GM21360 (cell line): ENCODE data around the gene HNRNPA2B1.
"Not testable (repeated sequence)": the region's sequence is repeated elsewhere in the genome, so short reads cannot be mapped to it uniquely, and the experiment has no call there.

Experiments used
- ATAC-seq: cut with Tn5 transposase; IDR thresholded peaks from one replicate; pipeline ENCODE4 v1.9.1; 2021; ENCODE audit warnings: mild to moderate bottlenecking, moderate library complexity; ENCODE audit not compliant: unreplicated experiment

Gene HNRNPA2B1

DNA sequence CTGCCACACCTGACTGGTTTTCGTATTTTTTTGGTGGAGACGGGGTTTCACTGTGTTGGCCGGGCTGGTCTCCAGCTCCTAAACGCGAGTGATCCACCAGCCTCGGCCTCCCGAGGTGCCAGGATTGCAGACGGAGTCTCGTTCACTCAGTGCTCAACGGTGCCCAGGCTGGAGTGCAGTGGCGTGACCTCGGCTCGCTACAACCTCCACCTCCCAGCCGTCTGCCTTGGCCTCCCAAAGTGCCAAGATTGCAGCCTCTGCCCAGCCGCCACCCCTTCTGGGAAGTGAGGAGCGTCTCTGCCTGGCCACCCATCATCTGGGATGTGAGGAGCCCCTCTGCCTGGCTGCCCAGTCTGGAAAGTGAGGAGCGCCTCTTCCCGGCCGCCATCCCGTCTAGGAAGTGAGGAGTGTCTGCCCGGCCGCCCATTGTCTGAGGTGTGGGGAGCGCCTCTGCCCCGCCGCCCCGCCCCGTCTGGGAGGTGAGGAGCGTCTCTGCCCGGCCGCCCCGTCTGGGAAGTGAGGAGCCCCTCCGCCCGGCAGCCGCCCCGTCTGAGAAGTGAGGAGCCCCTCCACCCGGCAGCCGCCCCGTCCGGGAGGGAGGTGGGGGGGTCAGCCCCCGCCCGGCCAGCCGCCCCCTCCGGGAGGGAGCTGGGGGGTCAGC, 52.8 kb downstream of the HNRNPA2B1 start:
- not testable (repeated sequence) for ATAC-seq

DNA sequence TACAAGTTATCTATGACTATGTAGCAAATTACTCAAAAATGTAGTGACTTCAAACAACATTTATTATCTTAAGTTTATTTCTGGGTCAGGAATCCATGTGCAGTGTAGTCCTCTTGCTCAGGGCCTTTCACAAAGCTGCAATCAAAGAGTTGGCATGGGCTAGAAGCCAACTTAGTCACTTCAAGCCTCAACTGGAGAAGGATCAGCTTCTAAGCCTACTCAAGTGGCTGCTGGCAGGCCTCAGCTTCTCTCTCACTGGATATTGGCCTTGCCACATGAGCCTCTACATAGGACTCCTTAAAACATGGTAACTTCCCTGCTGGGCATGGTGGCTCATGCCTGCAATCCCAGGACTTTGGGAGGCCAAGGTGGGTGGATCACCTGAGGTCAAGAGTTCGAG, 53.5 kb downstream of the HNRNPA2B1 start:
- ATAC-seq: no peak

DNA sequence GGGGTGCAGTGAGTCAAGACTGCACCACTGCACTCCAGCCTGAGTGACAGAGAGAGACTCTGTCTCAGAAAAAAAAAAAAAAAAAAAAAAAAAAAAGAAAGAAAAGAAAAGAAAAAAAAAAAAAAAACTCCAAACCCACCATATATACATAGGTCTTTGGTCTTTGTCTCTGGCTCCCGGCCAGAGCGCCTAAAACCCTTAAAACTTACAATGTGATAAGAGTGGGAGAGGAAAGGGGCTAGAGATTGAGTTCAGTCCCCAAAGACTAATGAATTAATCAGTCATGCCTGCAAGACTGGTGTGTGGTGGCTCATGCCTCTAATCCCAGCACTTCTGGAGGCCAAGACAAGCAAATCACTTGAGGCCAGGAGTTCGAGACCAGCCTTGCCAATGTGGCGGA, 55.3 kb downstream of the HNRNPA2B1 start:
- ATAC-seq: no peak

DNA sequence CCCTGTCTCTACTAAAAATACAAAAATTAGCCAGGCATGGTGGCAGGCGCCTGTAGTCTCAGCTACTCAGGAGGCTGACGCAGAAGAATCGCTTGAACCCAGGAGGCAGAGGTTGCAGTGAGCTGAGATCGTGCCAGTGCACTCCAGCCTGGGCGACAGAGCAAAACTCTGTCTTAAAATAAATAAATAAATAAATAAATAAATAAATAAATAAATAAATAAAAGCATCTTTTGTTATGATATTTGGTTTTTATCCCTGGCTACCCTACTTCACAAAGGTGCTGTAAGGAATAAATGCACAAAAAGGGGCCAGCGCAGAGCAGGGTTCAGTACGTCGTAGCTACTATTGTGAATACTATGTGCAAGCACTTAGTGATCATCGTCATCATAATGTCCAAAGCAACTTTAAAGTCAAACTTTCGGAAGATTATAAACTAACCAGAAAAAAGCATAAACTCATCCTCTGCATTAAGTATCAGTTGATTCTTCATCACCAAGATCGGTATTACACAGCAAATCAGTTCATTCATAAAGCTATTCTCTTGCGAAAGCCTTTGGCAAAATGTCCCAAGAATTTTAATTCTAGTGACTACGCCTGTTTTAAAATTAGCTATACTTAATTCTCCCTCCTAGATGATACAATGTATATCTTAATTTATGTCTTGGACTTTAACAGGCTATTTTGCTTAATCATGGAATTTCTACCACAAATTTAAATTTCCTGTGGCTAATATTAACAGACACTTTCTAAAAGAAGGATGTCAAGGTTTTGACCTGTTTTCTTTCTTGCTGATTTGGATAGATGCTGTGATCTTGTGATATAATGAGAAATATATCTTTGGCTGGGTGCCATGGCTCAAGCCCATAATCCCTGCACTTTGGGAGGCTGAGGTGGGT, 56.1 kb downstream of the HNRNPA2B1 start:
- ATAC-seq: no peak

DNA sequence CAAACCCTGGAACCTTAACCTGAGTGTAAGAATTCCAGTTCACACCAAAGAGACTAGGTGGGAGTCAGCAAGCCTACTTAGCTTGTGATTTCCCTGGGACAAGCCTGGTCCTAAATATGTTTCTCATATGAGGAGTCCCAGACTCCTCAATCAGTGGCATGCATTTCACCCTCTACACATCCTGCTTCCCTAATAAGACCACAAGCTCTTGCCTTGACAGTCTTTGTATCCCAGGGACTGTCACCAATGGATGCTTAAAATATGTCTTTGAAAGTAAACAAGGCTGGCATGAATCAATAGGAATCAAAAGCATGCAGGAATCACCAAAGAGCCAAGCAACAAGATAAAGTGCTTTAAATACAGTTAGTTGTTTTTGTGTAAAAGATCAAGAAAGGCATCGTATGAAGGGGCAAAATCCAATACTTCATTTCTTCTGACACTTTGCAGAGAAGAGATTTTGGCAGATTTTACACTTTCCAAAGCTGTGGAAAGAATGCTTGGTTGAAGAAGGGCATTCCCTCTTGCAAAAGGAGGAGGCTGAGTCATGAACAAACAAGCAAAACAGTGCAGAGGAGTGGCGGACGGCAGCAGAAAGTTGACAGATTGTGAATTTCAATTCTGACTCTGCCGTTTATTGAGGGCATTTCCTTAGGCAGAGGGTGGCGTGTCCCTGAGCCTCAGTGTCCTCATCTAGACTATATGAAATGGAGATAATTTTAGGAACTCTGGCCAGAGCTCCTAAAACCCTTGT, 57.1 kb downstream of the HNRNPA2B1 start:
- ATAC-seq: no peak

DNA sequence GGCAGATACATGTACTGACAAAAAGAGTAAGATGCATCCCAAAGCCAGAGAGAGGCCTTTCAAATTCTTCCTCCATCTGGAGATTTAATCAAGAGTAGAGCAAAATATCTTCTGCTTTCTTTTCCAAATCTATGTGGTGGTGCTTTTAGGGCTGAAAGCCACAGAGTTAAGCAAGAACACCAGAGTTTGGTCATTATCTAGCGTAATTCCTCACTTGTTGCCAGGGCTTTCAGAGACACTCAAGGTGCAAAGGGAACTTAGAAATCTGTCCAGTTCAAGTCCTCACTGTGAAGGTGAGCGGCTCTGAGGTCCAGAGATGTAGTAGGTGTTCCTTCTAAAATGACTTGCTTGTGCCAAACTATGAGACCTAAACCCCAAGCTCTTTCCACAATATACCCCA, 59.5 kb downstream of the HNRNPA2B1 start:
- no peak for ATAC-seq

DNA sequence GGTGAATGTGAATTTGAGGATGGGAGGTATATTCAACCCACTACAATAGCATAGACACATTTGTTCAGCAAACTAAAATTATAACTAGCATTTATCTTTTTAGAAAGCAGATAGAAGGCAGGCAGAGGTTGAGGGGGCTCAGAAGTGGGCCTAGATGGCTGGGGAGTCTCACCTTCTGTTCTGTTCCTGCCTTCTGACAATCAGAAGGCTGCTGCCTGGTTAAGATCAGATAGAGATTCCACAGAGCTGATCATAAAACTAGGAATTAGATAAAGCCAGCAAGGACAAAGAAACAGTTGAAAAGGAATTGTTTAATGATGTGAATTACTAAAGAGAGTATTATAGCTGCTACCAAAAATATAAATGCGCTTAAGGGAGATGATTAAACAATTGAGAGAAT, 60.2 kb downstream of the HNRNPA2B1 start:
- no peak for ATAC-seq
